Body of pancreas (tissue), 4 donors: ENCODE results near the gene TTC33.

ENCODE experiments used
- POLR2A ChIP-seq, 3 donors: fragments of 450-650 bp; IDR thresholded peaks; one replicate each; pipeline ENCODE4 v1.6.1; 2016; ENCODE audit warnings: antibody characterized with exemption in 3 of 3, mild to moderate bottlenecking in 2 of 3
- TF ChIP-seq, protein P1 (sequence below), 7 experiments: fragments of 450-650 bp in 4 of 7; fragments of 200-600 bp in 3 of 7; sonication (generic) in 3 of 7; IDR thresholded peaks; one replicate each; pipeline ENCODE4 v1.5.1; 2016 to 2019; ENCODE audit warnings: antibody characterized with exemption in 7 of 7

DNA sequence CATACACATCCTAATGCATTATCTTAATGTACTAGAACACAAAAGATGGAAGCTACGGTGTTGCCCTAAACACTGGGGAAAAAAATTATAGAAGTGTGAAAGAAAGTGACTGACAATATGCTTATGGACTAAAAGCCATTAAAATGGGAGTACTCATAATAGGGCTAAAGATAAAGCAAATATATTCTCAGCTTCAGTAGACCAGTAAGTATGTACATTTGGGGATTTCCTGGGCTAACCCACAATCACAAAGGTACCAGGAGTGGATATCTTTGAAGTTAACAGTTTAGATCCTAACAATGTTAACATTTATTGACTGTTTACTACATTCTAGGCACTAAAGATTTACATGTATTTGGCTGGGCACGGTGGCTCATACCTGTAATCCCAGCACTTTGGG is 39.2 kb downstream of the TTC33 start:
- TF ChIP-seq, protein P1, sequence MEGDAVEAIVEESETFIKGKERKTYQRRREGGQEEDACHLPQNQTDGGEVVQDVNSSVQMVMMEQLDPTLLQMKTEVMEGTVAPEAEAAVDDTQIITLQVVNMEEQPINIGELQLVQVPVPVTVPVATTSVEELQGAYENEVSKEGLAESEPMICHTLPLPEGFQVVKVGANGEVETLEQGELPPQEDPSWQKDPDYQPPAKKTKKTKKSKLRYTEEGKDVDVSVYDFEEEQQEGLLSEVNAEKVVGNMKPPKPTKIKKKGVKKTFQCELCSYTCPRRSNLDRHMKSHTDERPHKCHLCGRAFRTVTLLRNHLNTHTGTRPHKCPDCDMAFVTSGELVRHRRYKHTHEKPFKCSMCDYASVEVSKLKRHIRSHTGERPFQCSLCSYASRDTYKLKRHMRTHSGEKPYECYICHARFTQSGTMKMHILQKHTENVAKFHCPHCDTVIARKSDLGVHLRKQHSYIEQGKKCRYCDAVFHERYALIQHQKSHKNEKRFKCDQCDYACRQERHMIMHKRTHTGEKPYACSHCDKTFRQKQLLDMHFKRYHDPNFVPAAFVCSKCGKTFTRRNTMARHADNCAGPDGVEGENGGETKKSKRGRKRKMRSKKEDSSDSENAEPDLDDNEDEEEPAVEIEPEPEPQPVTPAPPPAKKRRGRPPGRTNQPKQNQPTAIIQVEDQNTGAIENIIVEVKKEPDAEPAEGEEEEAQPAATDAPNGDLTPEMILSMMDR (IDR thresholded peaks at IDR 0.05) = no peak
- no peak for TF ChIP-seq POLR2A (IDR thresholded peaks at IDR 0.05)
